GM12873 (cell line): ENCODE measurements around the gene MAP4K5.

ENCODE experiments used
- TF ChIP-seq, protein P1 (sequence below): IDR thresholded peaks from 2 replicates; pipeline ENCODE4 v1.5.1; 2012; ENCODE audit warnings: low read depth, mild to moderate bottlenecking, moderate library complexity, low read length, control low read depth; ENCODE audit not compliant: insufficient read depth; ENCODE audit errors: missing control alignments

The MAP4K5 gene

DNA sequence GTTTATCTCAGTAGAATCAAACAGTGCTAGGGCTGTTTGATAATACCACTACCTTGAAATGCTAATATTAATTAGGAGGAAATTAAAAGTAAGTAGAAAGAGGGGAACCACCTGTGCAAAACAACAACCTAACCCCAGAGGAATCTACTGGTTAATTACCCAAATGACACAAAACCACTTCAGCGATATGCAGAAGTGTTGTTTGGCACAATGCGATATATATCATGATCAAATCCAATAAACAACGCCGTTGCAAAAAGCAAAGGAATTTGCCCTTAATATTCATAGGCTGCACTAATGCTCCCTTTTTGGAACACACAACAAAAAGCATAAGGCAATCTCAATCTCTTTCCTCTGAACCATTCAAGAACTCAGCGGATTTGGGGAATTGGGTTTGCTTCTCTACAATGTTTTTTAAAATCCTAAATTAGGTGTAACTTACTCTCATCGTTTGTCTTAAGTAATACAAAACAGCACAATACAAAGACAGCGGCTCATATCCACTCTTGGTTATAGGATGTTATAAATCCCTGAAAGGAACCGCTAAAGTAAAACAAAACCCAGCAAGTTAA lies 1.5 kb downstream of the MAP4K5 start:
- TF ChIP-seq, protein P1, sequence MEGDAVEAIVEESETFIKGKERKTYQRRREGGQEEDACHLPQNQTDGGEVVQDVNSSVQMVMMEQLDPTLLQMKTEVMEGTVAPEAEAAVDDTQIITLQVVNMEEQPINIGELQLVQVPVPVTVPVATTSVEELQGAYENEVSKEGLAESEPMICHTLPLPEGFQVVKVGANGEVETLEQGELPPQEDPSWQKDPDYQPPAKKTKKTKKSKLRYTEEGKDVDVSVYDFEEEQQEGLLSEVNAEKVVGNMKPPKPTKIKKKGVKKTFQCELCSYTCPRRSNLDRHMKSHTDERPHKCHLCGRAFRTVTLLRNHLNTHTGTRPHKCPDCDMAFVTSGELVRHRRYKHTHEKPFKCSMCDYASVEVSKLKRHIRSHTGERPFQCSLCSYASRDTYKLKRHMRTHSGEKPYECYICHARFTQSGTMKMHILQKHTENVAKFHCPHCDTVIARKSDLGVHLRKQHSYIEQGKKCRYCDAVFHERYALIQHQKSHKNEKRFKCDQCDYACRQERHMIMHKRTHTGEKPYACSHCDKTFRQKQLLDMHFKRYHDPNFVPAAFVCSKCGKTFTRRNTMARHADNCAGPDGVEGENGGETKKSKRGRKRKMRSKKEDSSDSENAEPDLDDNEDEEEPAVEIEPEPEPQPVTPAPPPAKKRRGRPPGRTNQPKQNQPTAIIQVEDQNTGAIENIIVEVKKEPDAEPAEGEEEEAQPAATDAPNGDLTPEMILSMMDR: no peak

GRCh38 chr14:50530358-50530757 lies 2.0 kb downstream of the MAP4K5 start:
- TF ChIP-seq, protein P1: no peak

DNA sequence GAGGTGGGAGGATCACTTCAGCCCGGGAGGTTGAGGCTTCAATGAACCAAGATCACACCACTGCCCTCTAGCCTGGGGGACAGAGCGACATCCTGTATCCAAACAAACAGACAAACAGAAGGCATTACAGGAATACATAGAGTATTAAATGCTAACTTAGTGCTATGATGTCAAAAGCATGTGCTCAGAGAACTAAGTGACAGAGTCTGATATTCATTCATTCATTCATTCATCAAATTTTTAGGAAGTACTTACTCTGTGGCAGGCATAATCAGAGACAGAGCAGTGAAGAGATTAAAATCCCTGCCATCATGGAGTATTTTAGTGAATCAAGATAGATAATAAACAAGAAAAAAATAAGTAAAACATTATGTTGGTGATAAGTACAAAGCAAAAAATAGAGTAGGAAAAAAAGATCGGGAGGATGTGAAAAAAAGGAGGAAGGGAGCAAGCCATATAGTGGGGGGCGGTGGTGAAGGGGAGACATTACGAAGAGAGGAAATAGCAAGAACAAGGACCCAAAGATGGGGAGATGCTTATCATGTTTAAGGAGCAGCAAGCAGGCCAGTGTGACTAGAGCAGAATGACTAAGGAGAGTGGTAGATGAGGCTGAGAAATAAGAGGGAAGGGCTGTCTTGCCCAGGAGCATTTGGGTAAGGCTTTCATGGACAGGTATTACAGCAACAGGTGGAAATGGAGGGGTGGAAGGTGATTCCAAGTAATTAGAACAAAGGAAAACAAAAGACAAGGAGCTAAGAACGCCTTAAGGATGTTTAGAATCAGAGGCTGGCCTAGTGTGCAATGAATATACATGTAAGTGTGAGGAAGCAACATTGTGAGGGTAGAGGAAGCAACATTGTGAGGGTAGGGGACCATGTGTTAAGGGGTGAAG lies 2.8 kb downstream of the MAP4K5 start:
- TF ChIP-seq, protein P1: no peak

DNA sequence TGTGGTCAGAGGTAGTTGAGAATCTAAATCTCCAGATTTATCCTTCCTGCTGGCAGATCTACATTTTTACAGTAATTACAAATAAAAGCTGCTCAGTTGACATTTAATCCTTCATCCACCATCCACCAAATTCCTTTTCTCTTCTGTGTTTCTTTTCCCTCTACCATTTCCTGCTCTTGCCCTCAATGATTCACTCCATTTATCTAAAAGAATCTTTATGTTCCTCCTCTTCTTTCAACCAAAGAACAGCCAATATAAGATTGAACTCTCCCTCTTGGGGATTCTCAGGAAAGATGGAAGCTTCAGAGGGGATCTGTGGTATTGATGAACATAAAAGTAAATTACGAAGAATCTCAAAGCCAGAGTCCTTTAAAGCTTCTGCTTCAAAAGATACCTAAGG lies 4.4 kb downstream of the MAP4K5 start:
- TF ChIP-seq, protein P1: no peak

GRCh38 chr14:50524731-50525515 lies 7.4 kb downstream of the MAP4K5 start:
- TF ChIP-seq, protein P1: no peak

- TF ChIP-seq, protein P1: no peak
Measured at GRCh38 chr14:50524060-50524459, 8.3 kb downstream of the MAP4K5 start.
